GM19372 (cell line): ENCODE data around the gene POLA2.
"Not testable (repeated sequence)": the region's sequence is repeated elsewhere in the genome, so short reads cannot be mapped to it uniquely, and the experiment has no call there.

Experiments
- ATAC-seq: cut with Tn5 transposase; IDR thresholded peaks from one replicate; pipeline ENCODE4 v1.9.1; 2021; ENCODE audit warnings: mild to moderate bottlenecking, low read depth, moderate library complexity; ENCODE audit not compliant: unreplicated experiment

The POLA2 gene, protein sequence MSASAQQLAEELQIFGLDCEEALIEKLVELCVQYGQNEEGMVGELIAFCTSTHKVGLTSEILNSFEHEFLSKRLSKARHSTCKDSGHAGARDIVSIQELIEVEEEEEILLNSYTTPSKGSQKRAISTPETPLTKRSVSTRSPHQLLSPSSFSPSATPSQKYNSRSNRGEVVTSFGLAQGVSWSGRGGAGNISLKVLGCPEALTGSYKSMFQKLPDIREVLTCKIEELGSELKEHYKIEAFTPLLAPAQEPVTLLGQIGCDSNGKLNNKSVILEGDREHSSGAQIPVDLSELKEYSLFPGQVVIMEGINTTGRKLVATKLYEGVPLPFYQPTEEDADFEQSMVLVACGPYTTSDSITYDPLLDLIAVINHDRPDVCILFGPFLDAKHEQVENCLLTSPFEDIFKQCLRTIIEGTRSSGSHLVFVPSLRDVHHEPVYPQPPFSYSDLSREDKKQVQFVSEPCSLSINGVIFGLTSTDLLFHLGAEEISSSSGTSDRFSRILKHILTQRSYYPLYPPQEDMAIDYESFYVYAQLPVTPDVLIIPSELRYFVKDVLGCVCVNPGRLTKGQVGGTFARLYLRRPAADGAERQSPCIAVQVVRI

DNA sequence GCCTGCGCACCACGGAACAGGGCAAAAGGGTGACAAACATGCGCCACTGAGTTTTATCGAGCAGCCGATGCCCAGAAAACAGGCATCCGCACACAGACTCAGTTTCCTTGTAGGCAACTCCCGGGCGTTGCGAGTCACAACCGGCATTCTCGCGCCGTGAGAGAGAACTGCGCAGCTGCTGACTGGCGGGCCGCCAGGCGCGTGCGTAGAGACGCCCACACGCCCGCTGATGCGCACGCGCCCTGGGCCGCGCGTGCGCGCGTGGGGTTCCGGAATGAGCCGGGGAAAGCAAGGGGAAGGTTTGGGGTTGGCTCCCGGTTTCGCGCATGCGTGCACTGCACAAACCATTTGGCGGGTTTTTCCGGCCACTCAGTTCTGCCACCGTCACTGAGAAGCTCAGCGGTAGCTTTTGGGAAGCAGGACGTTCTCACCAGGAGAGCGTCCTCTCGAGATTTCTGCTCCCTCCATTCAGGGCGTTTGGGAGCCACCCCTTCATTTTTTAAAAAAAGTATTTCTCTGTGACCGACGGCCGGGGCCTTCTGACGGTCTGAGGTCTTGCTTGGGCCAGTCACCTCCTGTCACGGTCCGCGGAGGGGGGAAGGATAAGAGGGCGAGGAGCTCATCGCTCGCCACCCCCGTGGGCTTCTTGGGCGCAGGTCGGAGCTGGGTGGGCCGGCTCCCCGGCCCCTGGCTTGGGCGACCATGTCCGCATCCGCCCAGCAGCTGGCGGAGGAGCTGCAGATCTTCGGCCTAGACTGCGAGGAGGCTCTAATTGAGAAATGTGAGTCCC lies at the start of gene POLA2:
Gene POLA2, plus strand, starts transcription at position 372 of the 790 bp plus-strand sequence. Its CDS starts 331 bp downstream, at position 703.
- ATAC-seq, result peak; percentile 85

DNA sequence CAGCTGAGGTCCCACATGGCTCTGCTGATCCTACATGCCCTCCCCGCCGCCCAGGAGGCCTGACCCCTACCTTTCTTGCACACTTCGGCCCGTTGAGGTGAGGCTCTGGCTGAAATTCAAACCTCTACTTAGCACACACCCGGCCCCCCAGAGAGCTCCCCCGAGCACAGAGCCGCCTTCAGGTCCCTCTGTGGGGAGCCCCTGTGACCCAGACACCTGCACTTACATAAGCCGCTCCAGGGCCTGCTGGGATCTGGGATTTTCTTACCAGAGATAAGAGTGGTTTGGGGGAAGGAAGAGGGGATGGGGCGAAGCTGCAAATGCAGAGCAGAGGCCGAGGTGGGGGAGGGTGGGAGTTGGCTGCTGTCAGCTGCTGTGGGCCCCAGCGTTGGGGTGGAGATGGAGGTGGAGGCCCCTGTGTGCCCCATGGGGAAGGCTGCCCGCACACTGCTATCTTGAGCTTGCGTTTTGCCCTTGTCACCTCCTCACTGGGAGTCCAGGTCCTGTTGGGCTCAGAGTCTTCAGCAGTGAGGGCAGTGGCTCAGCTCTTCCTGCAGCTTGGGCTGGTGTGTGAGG lies 49.4 kb upstream of the POLA2 start:
- no peak for ATAC-seq

DNA sequence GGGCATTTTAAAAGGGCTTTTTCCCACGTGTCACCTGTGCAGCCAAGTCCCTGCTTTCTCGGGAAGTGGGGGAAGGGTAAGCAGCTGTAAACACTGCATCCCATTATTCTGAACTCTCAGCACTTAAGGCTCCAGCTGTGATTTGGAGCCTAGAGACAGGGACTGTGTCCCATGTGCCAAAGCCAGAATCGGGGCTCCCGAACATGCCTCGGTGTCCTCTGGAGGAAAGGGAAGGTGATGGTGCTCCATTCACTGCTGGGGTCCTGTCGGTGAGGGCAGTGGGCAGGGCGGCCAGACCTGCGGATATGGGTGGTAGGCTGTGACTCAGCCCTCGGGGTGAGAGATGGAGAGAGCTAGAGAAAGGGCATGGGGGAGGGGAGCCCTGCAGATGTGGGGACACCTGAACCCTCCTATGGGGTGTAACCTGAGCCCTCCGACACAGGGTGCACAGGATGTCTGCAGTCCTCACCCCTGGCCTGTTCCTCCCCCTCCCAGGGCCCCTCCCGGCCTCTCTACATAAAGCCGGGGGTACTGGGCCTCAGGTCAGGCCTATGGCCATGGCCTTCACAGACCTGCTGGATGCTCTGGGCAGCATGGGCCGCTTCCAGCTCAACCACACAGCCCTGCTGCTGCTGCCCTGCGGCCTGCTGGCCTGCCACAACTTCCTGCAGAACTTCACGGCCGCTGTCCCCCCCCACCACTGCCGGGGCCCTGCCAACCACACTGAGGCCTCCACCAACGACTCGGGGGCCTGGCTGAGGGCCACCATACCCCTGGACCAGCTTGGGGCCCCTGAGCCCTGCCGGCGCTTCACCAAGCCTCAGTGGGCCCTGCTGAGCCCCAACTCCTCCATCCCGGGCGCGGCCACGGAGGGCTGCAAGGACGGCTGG lies 48.2 kb upstream of the POLA2 start:
- ATAC-seq, result no peak

DNA sequence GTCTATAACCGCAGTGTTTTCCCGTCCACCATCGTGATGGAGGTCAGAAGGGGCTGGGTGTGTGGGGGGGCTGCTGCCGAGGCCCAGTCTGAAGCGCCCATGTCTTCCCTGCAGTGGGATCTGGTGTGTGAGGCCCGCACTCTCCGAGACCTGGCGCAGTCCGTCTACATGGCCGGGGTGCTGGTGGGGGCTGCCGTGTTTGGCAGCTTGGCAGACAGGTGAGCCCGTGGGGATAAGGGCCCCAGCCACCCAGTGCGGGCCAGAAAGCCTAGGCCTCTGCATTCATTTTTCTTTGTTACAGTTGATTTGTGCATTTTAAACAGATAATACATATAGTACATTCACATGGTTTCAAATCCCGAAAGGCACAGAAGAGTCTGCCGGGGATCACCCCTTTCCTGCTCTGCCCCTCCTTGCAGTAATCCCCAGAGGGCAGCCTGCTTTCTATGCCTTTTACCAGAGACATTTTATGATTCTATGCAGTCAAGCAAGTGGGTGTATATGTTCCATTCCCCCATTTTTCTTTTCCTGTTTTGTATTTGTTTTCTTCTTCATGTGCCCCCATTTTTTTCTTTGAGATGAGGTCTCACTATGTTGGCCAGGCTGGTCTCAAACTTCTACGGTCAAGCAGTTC lies 47.4 kb upstream of the POLA2 start:
- no peak for ATAC-seq

DNA sequence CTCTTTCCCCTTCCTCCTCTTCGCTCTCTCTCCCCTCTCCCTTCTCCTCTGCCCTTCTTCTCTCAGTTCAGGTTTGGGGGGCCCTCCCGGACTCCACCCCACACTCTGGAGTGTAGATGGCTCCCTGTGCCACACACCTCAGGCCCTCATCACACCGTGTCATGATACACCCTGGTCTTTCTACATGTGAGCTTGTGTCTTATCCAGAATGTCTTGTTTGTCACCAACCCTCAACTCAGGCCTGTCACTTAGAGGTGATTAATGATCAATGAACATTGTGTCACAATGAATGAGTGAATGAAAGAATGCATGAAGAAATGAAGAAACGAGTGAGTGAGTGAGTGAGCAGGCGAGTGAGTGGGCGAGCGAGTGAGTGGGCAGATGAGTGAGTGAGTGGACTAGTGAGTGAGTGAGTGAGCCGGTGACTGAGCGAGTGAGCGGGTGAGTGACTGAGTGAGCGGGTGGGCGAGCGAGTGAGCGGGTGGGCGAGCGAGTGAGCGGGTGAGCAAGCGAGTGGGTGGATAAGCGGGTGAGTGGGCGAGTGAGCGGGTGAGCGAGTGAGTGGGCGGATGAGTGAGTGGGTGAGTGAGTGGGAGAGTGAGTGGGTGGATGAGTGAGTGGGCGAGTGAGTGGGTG lies 46.2 kb upstream of the POLA2 start:
- no peak for ATAC-seq

DNA sequence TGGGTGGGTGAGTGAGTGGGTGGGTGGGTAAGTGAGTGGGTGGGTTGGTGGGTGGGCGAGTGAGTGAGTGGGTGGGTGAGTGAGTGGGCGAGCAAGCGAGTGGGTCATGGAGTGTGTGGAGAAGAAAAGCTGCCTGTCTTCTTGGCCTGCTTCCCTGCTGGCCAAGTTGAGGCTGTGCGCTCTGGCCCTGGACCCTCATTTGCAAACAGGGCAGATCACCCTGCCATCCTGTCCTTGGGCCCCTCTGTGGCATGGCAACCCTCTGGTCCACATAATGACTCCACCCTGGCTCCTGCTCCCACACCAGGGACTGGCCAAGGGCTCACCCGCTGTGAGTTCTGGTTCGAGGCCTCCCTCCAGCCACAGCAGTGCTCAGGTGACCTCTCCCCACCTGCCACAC lies 44.9 kb upstream of the POLA2 start:
- no peak for ATAC-seq

DNA sequence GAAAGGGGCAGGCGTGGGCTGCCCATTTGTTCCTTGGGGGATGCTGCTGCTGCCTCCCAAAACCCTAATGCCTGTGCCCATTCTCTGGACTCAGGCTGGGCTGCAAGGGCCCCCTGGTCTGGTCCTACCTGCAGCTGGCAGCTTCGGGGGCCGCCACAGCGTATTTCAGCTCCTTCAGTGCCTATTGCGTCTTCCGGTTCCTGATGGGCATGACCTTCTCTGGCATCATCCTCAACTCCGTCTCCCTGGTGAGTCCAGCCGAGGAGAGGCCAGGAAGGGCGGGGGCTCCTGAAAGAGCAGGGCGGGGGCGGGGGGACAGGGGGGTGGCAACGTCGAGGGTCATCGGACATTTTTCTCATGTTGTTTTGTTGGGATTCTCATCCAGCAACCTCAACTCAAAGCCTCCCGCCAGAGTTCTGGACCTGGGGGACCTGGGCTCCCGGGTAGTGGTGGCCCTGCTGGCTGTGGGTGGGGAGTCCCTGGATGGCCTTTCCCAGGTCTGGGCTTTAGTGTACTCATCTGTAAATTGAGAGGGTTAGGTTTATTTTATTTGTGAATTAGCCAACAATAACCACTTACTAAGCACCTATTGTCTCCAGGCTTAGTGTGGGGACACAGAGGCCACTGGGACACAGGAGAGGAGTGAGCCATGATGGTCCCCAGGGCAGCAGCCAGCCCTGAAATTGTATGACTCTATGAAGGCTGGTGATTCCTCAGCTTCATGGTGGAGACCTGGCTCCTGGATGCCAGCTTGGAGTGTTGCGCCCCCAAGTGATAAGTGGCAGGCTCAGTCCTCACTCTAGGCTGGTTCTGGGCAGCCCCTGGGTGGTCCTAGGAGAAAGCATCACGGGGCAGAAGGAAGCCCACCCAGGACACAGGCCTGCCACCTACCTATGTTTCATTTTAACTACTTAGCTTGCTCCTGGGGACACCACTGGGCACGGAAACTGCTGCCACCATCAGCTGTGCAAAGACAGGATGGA lies 44.0 kb upstream of the POLA2 start:
- no peak for ATAC-seq

DNA sequence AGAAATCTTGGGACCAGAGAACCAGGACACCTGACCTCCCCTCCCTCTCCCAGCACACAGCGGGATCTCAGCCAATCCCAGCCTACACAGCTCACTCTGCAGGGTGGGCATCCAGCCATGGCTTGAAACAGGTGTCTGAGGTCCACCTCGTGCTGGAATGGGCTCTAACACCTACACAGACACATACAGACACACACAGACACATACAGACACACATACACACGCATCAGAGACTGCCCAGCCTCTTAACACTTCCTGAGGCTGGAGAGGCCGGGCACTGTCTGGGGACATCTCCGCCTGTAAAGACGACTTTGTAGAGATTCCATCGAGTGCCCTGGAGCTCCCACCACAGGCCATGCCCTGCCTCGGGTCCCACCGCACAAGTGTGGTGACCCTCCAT lies 43.3 kb upstream of the POLA2 start:
- ATAC-seq, result no peak

DNA sequence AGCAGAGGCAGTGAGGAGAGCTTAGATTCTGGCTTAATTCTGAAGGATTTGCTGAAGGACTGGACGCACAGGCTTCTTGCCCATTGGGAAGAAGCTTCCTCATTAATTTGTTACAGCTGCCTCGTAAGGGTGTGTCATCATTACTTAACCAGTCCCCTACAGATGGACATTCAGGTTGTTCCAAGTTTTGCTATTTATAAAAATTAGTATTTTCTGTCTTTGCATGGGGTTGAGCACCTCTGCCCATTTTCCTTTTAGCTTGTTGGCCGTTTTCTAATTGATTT lies 41.9 kb upstream of the POLA2 start:
- ATAC-seq, result no peak

DNA sequence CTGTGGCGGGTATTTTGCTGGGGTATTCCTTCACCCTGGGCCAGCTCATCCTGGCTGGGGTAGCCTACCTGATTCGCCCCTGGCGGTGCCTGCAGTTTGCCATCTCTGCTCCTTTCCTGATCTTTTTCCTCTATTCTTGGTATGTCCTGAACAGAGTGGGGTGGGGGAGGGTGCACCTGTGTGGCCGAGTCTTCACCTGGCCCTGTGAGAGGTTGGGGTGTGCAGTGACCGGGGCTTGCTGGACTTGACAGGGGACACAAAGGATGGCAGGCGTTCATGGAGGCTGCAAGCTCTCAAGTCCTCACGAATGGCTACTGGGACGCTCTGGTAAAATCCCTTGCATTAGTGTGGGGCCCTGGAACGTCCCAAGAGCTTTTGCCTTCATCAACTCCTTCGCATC lies 40.7 kb upstream of the POLA2 start:
- no peak for ATAC-seq

DNA sequence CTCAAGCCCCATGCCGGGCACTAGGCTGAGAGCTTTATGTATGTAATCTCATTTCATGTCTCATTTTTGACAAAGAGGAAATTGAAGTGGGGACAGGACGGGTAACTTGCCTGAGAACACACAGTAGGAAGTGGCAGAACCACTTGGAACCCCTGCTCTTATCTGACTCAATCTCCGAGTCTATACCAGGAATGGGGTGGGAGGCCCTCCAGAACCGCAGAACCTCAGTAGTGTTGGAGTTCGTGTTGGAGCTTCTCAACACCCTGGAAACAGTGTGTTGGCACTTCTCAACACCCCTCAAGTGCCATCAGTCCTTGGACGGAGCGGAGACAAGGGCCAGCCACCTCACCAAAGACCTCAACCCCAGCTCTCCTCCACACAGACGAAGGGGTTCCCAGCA lies 38.8 kb upstream of the POLA2 start:
- no peak for ATAC-seq

DNA sequence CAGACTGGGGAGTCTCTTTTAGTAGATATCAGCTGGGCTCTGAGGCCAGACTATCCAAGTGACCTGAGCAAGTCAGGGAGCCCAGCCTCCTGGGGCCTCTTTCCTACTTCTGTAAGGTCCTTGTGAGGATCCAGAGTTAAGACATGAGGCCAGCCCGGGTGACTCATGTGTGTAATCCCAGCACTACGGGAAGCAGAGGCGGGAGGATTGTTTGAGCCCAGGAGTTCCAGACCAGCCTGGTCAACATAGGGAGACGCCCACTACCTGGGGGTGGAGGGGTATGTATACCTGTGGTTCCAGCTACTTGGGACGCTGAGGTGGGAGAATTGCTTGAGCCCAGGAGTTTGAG lies 36.9 kb upstream of the POLA2 start:
- no peak for ATAC-seq

DNA sequence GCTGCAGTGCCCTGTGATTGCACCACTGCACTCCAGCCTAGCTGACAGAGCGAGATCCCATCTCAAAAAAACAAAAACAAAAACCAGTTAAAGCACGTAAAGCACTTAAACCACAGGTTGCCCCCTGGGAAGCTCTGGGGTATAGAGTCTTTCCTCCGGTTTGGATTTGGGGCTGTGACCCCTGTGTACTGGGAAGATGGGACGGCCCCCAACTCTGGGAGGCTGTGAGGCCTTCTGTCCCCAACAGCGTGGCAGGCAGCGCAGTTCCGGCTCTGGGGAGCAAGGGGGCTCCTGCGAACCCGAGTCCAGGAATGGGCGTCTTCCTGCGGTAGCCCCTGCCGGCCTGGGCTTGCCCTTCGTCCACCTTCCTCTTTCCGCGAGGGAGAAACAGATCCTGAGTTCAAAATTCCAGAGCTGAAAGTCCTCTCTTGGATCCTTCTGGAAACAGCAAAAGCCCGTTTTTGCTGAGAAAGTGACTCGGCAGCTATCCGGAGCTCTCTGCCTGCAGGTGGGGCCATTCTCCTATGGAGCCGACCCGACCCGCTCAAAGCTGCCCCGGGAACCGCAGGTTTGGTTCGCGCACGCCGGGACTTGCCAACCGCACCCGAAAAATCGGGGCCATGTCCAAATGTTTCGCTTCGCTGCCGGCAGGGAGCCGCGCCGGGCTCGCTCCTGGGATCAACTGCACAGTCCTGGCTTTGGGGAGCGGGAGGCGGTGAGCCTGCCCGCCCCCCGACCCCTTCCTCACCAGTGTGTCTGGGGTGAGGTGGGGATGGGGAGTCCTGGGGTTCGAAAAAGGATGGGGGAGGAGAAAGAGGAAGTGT lies 36.3 kb upstream of the POLA2 start:
- ATAC-seq, result no peak

DNA sequence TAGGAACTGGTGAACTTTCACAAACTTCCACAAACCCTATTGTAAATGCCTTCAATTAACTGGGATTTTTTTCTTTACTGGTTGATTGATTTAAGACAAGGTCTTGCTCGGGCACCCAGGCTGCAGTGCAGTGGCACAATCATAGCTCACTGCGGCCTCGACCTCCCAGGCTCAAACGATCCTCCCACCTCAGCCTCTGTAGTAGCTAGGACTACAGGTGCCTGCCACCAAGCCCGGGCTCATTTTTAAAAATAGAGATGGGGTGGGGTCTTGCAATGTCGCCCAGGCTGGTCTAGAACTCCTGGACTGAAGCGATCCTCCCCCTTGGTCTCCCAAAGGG lies 35.7 kb upstream of the POLA2 start:
- no peak for ATAC-seq

DNA sequence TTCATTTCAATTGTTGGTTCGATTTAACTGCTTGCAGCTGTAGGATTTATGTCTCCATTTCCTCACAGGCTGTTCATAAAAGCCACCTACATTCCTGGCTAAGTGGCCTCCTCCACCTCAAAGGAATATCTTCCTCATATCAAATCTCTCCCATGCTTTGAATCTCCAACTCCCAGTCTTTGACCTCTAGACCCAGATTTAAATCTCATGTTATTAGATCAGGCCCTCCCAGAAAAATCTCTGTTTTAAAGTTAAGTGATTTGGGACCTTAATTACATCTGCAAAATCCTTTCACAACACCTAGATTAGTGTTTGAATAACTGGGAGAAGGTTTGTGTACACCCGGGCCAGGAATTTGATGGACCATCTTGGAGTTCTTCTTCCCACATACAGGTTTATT lies 33.9 kb upstream of the POLA2 start:
- ATAC-seq, result no peak

DNA sequence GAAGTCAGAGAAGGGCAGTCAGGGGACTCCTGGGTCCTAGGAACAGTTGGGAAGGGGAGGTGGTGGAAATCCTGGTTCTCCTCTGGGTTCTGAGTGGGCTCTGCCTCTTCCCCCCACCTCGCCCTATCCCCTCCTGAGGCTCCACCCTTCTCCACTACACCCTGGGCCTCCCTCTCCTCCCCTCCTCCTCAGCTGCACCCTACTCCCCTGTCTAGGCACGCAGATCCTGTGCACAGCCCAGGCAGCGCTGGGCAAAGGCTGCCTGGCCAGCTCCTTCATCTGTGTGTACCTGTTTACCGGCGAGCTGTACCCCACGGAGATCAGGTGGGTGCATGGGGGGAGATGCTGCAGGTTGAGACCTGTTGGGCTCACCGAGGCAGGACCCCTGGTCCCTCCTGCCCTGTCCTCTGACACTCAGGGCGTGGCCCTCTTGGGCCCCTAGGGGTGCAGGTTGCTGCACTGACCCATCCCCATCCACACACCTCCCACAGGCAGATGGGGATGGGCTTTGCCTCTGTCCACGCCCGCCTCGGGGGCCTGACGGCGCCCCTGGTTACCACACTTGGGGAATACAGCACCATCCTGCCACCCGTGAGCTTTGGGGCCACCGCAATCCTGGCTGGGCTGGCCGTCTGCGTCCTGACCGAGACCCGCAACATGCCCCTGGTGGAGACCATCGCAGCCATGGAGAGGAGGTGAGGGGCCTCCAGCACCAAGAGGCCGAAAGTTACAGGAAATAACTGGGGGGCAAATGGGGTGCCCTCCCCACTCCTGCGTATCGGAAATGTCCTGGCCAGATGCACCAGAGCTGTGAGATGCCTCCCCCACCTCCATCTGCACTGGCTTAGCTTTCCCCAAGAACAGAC lies 25.3 kb upstream of the POLA2 start:
- ATAC-seq, result no peak

DNA sequence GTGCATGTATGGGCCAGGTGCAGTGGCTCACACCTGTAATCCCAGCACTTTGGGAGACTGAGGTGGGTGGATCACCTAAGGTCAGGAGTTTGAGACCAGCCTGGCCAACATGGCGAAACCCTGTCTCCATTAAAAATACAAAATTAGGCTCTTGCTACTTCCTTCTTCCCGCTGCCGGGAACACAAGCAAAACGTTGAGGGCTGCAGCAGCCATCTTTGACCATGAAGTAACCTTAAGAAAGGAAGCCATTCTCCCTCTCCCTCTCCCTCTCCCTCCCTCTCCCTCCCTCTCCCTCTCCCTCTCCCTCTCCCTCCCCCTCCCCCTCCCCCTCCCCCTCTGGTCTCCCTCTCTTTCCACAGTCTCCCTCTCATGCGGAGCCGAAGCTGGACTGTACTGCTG lies 23.5 kb upstream of the POLA2 start:
- not testable (repeated sequence) for ATAC-seq
